HPDE6-E6E7 (cell line): ENCODE results near the gene XRCC4.
"Not testable (repeated sequence)": the region's sequence is repeated elsewhere in the genome, so short reads cannot be mapped to it uniquely, and the experiment has no call there.

Experiments used
- DNase-seq: peaks from one replicate; pipeline ENCODE4 v3.0.0; 2011; ENCODE audit warnings: missing footprints; ENCODE audit errors: extremely low spot score

XRCC4 gene

DNA sequence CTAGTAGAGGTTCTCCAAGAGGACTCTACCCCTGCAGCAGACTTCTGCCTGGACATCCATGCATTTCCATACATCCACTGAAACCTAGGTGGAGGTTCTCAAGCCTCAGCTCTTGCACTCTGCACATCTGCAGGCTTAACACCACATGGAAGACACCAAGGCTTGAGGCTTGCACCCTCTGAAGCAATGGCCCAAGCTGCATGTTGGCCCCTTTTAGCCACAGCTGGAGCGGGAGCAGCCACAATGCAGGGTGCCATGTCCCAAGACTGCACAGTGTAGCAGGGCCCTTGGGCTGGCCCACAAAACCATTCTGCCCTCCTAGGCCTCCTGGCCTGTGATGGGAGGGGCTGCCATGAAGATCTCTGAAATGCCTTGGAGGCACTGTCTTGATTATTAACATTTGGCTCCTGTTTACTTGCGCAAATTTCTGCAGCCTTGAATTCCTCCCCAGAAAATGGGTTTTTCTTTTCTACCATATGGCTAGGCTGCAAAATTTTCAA is 271.0 kb downstream of the XRCC4 start:
- no peak for DNase-seq

GRCh38 chr5:83353231-83353630 is 275.9 kb downstream of the XRCC4 start:
- DNase-seq, result no peak

DNA sequence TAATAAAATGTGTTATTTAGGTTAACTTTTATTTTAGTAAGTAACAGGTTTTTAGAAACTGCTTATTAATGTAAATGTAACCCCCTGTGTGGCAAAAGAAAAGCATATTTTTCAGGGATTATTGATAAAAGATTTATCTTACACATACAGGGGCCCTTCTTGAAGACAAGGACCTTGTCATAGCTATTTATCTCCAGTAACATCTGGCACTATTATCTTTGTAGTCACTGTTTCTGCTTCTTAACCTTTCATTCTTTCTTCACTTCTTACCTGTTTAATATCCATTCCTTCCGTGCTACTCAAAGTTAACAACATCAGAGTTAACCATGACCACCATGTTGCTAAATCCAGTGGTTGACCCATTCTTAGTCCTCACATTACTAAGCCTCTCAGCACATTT is 276.4 kb downstream of the XRCC4 start:
- DNase-seq, result no peak

GRCh38 chr5:83354958-83355357 is 277.6 kb downstream of the XRCC4 start:
- DNase-seq, result no peak

- not testable (repeated sequence) for DNase-seq
Observed at GRCh38 chr5:83355482-83356014, 278.2 kb downstream of the XRCC4 start.

DNA sequence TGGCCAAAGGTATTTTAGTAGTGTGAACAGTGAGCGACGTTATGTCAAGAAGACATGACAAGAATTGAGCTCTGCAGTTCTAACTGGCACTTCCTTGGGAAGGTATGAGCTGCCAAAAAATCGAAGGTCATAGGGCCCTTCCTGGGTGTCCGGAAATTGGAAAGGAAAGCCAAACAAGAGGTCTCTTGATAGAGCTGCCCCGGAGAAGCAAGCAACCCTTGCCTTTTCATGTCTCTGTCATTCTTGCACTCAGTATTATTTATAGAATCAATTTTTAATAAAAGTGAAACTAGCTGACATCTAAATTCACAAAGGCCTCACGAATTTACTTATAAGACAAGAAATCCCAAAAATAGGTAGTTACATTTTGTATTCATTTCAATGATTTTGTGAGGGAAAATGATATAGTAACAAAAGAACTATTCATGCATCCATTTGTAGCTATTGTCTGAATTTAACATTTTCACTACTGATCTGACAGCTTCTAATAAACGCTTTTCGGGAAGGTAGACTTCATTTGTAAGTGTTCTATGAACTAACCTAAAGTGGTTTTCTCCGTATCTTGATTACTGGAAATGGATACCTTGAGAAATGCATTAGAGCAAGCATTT is 280.4 kb downstream of the XRCC4 start:
- no peak for DNase-seq

GRCh38 chr5:83360573-83360972 is 283.2 kb downstream of the XRCC4 start:
- DNase-seq, result no peak

DNA sequence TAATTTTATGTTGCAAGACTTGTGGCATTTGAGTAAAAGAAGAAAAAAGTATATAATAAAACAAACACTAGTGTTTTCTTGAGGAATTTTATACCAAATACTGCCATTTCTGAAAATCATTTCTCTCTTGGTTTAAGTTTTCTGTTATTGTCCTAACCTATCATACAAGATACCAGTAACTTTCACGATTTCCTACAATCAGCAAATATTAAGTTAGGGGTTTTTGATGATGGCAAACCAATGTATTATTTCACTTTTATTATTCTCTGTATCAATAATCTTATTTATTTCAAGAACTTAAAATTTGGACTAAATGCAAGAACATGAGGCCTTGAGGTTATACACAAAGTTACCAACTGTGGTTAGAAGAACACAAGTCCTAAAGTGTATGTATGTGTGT is 285.2 kb downstream of the XRCC4 start:
- no peak for DNase-seq

GRCh38 chr5:83363111-83363885 is 286.0 kb downstream of the XRCC4 start:
- no peak for DNase-seq

GRCh38 chr5:83363886-83364275 is 286.5 kb downstream of the XRCC4 start:
- DNase-seq, result no peak

DNA sequence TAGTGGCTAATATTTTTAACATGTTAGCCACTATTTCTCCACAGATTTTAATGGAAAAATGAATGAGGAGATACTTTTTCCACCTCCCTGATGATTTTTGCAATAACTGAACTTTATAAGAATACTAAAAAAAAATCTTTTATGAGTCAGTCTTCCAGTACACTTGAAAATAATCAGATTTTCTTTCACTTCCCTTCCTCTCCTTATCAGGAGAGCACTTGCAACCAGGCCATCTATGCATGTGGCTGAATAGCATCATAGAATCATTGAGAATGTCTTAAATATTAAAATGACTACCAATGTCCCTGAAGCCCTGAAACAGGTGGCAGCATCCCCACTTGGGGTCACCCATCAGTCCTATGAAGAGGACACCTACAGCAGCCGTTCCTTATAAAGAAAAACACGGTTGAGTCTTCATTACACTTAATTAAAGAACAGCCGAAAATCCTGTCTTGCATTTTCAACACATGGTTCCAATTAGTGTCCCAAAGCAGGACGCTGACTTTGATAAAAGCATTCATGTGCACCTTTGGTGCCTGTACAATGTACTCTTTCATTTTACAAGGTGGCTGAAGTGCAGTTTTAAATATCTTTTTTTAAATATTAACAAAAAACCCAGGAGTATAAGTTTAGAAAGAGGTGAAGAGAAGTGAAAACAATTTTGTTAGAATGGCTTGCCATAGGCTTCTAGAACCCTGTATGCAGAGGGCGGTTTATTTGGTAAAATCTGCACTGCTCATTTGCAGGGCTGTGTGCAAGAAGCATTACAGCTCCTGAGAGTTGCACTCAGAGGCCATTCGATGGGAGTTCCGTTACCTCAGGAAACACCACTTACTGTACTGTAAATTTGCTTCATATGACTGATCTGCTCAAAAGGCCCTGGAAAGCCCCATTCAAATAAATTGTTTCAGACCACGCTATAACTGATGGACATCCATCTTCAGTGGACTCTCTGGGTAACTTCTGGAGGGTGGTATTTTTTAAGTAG is 287.3 kb downstream of the XRCC4 start:
- DNase-seq, result no peak

DNA sequence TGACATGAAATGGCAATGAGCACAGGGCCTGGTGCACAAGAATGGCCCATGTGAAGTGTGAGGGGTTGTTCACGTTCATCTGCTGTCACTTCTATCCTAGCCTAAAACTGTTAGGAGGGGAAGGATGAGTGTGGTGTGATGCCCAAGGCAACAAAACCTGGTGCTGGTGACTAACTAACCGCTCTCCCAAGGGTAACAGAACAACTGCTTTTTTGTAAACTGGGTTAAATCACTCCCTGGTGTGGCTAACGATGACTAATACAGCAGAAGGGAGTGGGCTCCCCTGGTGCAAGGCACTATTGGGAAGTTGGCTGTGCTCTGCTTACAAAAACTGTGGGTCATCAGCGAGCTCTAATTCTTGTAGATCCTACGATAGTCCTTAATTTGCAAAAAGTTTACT is 291.0 kb downstream of the XRCC4 start:
- DNase-seq, result peak; percentile 36

GRCh38 chr5:83368835-83369234 is 291.5 kb downstream of the XRCC4 start:
- no peak for DNase-seq

DNA sequence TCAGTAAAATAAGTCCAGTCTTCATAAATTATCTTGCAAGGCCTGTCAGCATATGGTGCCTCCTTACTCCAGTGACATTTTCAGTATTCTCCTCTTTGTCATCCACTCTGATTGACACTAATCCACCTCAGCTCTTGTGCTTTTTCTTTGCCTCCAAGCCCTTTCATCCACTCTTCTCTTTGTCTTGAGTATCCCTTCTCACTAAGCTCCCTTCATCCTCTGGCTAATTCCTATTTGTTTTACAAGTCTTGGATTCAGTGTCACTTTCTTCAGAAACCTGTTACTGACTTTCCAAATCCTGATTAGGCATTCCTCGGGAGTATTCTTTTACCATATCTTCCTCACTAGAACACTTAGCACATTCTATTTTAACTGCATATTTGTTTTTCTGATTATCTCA is 293.6 kb downstream of the XRCC4 start:
- DNase-seq, result no peak

DNA sequence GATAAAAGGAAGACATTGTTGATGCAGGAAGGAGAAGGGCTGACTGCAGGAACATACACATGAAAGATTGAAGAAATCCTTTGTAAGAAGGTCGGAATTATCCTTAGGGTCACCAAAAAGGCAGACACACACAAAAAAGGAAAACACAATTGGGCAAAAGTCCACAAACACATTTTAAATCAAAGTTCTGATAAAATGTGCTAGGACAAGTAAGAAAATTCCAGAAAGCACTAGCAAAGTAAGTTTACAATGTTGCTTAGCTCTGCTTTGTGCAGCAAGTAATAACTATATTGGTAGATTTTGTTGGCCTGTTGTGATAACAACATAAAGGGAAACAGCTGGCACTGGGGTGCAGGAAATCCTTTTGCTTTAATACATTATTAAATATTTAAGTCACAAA is 294.4 kb downstream of the XRCC4 start:
- DNase-seq, result no peak

DNA sequence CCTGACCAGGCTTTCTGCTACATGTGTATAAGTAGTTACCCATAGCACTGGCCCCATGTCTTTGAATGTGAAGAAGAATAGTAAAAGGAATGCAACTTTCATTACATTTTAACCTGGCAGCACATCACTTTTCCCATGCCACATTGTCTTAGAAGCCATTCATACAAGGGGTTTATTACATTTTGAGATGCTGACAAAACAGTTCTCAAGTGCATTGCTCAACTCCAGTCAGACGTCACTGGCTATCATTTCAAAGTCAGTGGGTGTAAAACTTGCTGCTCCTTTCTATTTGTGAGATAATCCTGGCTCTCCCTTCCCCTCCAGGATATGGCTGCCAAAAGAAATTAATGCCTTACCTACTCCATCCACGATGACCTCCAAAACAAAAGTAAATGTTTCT is 297.2 kb downstream of the XRCC4 start:
- no peak for DNase-seq

DNA sequence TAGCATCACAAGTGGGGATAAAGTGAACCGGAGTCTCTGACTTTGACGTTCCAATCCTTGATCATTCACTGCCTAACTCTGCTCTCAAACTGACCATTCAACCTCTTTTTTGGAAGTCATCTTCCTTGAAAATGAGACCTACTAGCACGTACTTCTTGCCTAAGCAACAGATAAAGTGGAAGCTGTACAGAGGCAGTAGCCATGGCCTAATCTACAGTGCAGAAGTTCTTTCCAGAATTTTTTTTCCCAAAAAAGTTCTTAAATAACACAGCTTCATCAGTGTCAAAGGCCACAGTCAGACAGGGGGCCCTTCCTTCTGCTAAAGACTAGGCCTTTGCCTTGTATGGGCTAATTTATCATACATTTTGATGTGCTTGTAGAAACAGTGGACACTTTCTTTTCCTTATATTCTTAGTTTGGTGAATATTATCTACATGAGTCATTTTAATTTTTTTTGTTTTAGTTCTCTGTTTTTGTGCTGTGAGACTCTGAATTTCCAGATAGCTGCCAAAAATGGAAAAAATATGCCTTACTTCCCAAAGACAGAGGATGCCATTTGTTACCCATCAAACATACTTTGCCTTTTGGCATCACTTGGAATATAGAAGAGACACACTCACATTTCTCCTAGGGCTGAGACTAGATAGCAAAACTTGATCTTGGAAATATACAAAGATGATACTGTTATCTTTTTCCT is 297.9 kb downstream of the XRCC4 start:
- no peak for DNase-seq

GRCh38 chr5:83376461-83376860 is 299.1 kb downstream of the XRCC4 start:
- DNase-seq, result no peak

DNA sequence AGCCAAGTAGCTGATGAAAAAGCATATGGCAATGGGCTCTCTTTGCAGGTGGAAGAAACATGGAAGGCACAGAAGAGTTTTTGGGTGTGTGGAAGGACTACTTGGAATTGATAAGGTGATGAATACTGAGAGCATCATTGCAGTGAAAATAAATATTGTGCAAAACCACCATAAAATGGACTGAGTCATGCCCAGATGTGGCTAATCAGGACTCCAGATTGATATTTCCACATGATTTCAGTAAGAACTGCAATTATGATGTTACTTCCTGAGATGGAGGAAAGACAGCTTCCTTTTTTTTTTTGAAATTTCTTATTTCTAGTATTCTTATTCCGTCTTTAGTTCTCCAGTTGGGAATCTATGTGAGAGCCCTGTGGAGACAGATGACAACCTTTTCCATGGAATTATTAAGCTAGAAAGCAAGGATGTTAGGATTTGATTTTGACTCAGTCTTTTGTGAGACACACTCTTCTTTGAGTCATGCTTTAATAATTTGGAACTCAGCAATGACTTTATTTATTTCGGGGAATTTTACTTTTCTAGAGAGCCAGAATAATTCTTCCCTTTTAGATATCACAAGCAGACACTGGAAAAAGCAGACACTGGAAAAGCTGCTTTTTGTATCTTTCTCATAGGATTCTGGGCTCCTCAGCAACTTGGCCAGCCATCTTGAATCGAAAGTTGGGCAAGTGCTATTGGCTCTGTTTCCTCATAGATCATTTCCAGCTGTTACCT is 300.0 kb downstream of the XRCC4 start:
- DNase-seq, result no peak

DNA sequence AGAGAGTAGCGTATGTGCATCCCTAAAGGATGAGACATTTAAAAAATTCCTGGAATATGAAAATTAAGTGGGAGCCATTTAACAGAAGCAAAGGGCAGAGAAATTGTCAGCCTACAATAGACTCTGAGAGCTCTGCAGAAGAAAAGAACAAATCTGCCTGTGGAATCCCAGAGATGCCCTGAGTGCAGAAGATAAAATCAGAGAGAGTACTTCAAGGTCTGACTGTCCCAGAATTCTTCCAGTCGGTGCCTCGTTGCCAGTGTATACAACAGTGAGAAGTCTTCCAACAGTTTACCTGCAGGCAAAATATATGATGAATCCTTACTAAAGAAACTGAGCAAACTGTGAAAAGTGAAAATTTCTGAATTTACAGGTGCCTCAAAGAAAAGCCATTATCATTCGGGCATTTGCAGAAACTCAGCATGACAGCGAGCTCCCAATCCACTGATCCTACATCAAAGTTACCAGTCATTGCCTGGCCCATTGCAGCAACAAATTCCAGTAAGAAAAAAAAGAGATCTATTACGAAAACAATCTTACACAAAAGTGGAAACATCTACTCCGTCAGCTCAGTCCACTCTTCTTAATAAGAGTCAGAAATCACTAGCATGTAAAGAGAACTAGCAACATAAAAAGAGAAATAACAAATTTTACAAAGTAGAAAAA is 301.4 kb downstream of the XRCC4 start:
- no peak for DNase-seq
